AG04450 (cell line): Measurements from ENCODE around the gene ACSL1. TPM values are rescaled to one million over a fixed set of nuclear protein-coding genes. Genes with fewer than 3 reads are reported as not detected.

Experiments used
- CTCF ChIA-PET: fragments of 300-600, 350-600 bp; formaldehyde crosslinking; extraction: SDS; loops from one replicate; lab custom pipeline; 2022; ENCODE audit warnings: antibody characterized with exemption, inconsistent platforms; lab: Charles Lee
- POLR2A ChIA-PET: fragments of 350-600 bp; formaldehyde crosslinking; extraction: SDS; loops from one replicate; lab custom pipeline; 2021; ENCODE audit warnings: antibody characterized with exemption, inconsistent platforms; lab: Yijun Ruan, JAX
- DNase-seq: peaks from one replicate; pipeline ENCODE4 v3.0.0-alpha.2; 2011; ENCODE audit warnings: low read depth, low spot score
- H3K27ac ChIP-seq: one replicate; pipeline ENCODE4 v1.5.1; 2012; ENCODE audit warnings: low read depth, low read length, control low read depth
- H3K27me3 ChIP-seq: one replicate; pipeline ENCODE4 v1.6.0; 2012; ENCODE audit warnings: low read length; ENCODE audit not compliant: control insufficient read depth, insufficient read depth
- H3K4me3 ChIP-seq: 2 replicates; pipeline ENCODE4 v1.5.1; 2011; ENCODE audit warnings: mild to moderate bottlenecking, low read depth, low read length, control low read depth
- H3K9me3 ChIP-seq: 2 replicates; pipeline ENCODE4 v1.5.1; 2012; ENCODE audit warnings: low read length; ENCODE audit not compliant: control insufficient read depth, insufficient read depth
- CTCF ChIP-seq: IDR thresholded peaks from 2 replicates; pipeline ENCODE4 v1.5.1; 2011; ENCODE audit warnings: low read depth, low read length, control low read depth, inconsistent platforms
- polyA plus RNA-seq: library from polyadenylated mRNA; depleted of rRNA; stranded (reverse); fragments of >200 nt; gene quantifications from 2 replicates; pipeline ENCODE4 v1.2.3, GENCODE V29; 2011

The ACSL1 gene
- polyA plus RNA-seq, 1 experiment: 23.9 TPM

- ChIA-PET CTCF (interaction anchor here (1.1 kb wide), 1 partner anchor 10 kb away, joined by 3 read pairs; no protein-coding TSS in a partner anchor), POLR2A (no interaction called here)
- H3K9me3 ChIP-seq: no peaks in the 10 kb centered on the region
- no peak for DNase-seq
- no peak overlapping the region for H3K4me3 ChIP-seq
- no peaks in the 10 kb centered on the region for H3K27me3 ChIP-seq
- no peak for TF ChIP-seq CTCF
- no peak overlapping the region for H3K27ac ChIP-seq
These were observed 70.5 kb downstream of the ACSL1 start for GRCh38 chr4:184755278-184755677.

GRCh38 chr4:184752496-184753275 is 73.1 kb downstream of the ACSL1 start:
- POLR2A ChIA-PET: no interaction called here

GRCh38 chr4:184751585-184751956 is 74.2 kb downstream of the ACSL1 start:
- ChIA-PET POLR2A (no interaction called here), CTCF (interaction anchor here (1.5 to 1.6 kb wide), 2 partner anchors 232 to 344 kb away, joined by 4 to 6 read pairs; no protein-coding TSS in a partner anchor)
- Histone ChIP-seq H3K27ac (no peak overlapping the region), H3K4me3 (no peak overlapping the region), H3K27me3 (no peaks in the 10 kb centered on the region), H3K9me3 (no peaks in the 10 kb centered on the region)
- no peak for TF ChIP-seq CTCF
- no peak for DNase-seq

More at GRCh38 chr4:184752496-184753275, 73.1 kb downstream of the ACSL1 start:
- Histone ChIP-seq H3K9me3 (no peaks in the 10 kb centered on the region), H3K27me3 (no peaks in the 10 kb centered on the region), H3K27ac (no peak overlapping the region), H3K4me3 (no peak overlapping the region)
- no peak for DNase-seq
- CTCF ChIA-PET: interaction anchor here (1.6 kb wide), 1 partner anchor 231 kb away, joined by 4 read pairs; no protein-coding TSS in a partner anchor
- no peak for TF ChIP-seq CTCF

GRCh38 chr4:184750926-184751584 is 74.7 kb downstream of the ACSL1 start:
- ChIA-PET CTCF (interaction anchor here (1.5 kb wide), 1 partner anchor 345 kb away, joined by 6 read pairs; no protein-coding TSS in a partner anchor), POLR2A (interaction anchor here (0.6 kb wide), 1 partner anchor 42 kb away, joined by 5 read pairs; no protein-coding TSS in a partner anchor)
- Histone ChIP-seq H3K27me3 (no peaks in the 10 kb centered on the region), H3K9me3 (no peaks in the 10 kb centered on the region), H3K4me3 (no peak overlapping the region), H3K27ac (no peak overlapping the region)
- no peak for DNase-seq
- TF ChIP-seq CTCF: no peak

- ChIA-PET POLR2A (no interaction called here), CTCF (no interaction called here)
- Histone ChIP-seq H3K27me3 (no peaks in the 10 kb centered on the region), H3K9me3 (no peaks in the 10 kb centered on the region), H3K4me3 (no peak overlapping the region), H3K27ac (no peak overlapping the region)
- DNase-seq: no peak
- no peak for TF ChIP-seq CTCF
These were observed 77.5 kb downstream of the ACSL1 start for GRCh38 chr4:184748251-184748652.
